Measurements from ENCODE around the gene GJB5. TPM values are rescaled to one million over a fixed set of nuclear protein-coding genes. Genes with fewer than 3 reads are reported as not detected.

The GJB5 gene
- total RNA-seq (2021): 18.1 and 20.0 TPM in 2 replicates
- percentile 55 among the genes with signal in this experiment for Bru-seq, nascent RNA
- percentile 65 among the genes with signal in this experiment for BruChase-seq, experiment 1, labeled RNA remaining after a 2-hour chase
- percentile 81 among the genes with signal in this experiment for BruChase-seq, experiment 2, labeled RNA remaining after a 6-hour chase
- long read RNA-seq, transcript GJB5-201 (2 exons, 1,355 nt): major isoform, 31 of 38 reads
- long read RNA-seq, partial matches to known transcripts: 6 of 38 reads
- long read RNA-seq, other reads (novel, unspliced or antisense): 1 of 38 reads

DNA sequence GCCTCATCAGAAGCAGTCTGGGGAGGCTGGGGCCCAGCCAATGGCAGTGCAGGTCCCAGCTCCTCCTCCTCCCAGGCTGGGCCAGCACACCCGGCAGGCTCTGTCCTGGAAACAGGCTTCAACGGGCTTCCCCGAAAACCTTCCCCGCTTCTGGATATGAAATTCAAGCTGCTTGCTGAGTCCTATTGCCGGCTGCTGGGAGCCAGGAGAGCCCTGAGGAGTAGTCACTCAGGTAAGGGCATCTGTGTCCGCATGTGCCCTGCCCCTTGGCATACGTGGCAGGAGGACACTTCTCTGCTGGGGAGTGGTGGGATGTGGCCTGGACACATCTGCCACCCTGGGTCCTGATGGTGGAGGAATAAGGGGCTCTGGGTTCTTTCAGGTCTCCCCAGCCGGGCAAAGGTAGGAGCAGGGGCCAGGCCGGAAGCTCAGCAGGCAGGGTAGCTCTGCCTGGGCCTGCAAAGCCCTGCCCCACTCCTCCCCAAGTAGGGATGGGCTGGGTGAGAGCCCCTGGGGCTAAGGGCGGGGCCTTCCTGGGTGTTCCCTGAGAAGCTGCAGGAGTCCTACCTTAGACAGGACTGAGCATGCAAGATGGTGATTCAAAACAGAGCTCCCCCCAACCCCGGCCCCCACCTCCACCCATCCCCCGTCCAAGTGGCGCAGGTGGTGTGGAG, at the start of gene GJB5:
GJB5 (plus strand) TSS at position 84 of the 674 bp plus-strand sequence. CDS start 2,284 bp downstream, outside the sequence.
- H3K4me3 ChIP-seq: peak within 1 kb of the TSS; percentile 52
- peaks cover 47% of the 10 kb centered on the region for H3K4me1 ChIP-seq (replicated peaks; ENCODE audit: insufficient read depth)
- H3K79me2 ChIP-seq (ENCODE audit: low read depth): peaks cover 13% of the 10 kb centered on the region; the same call in 1 of the 2 replicates
- no peak for TF ChIP-seq EZH2 (IDR thresholded peaks at IDR 0.05; ENCODE audit: low read depth)
- TF ChIP-seq, protein P1, sequence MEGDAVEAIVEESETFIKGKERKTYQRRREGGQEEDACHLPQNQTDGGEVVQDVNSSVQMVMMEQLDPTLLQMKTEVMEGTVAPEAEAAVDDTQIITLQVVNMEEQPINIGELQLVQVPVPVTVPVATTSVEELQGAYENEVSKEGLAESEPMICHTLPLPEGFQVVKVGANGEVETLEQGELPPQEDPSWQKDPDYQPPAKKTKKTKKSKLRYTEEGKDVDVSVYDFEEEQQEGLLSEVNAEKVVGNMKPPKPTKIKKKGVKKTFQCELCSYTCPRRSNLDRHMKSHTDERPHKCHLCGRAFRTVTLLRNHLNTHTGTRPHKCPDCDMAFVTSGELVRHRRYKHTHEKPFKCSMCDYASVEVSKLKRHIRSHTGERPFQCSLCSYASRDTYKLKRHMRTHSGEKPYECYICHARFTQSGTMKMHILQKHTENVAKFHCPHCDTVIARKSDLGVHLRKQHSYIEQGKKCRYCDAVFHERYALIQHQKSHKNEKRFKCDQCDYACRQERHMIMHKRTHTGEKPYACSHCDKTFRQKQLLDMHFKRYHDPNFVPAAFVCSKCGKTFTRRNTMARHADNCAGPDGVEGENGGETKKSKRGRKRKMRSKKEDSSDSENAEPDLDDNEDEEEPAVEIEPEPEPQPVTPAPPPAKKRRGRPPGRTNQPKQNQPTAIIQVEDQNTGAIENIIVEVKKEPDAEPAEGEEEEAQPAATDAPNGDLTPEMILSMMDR (conservative IDR thresholded peaks at IDR 0.05): no peak
- H3K9me2 ChIP-seq (ENCODE audit: insufficient read depth): no peaks in the 10 kb centered on the region
- no peaks in the 10 kb centered on the region; the same call in 1 of the 2 replicates for H3K9me3 ChIP-seq (ENCODE audit: insufficient read depth, low read depth)
- peak within 1 kb of the TSS; percentile 81 for H3K27ac ChIP-seq
- H3K36me3 ChIP-seq (ENCODE audit: low read depth): no peaks in the 10 kb centered on the region
- ChIA-PET POLR2A (ENCODE audit: unreplicated experiment) (interaction anchor here (0.6 to 1.8 kb wide), 7 partner anchors 13 to 111 kb away, joined by 3 to 27 read pairs (median 9); partner anchors contain the start of gene GJB3), CTCF (interaction anchor here (0.6 to 1.3 kb wide), 7 partner anchors 12 to 468 kb away, joined by 3 to 9 read pairs (median 4); partner anchors contain the start of gene GJB3)
- intact Hi-C loops (cut with micrococcal nuclease; ENCODE audit: unreplicated experiment): loop anchor here (1.0 kb wide), 1 partner anchor 96 kb away; no protein-coding TSS in a partner anchor
- no TSS peak for BruUV-seq (replicated peaks)
- H3K27me3 ChIP-seq (ENCODE audit: insufficient read depth, low read depth): no peaks in the 10 kb centered on the region
- peak within 1 kb of the TSS; percentile 84 for H3K4me2 ChIP-seq
- DNase-seq: peak; percentile 83 to 87
- H2AFZ ChIP-seq: peak within 1 kb of the TSS; percentile 70
- peaks cover 11% of the 10 kb centered on the region; the same call in 1 of the 2 replicates for H3F3A ChIP-seq (ENCODE audit: insufficient read depth, low read depth)
- H4K20me1 ChIP-seq (ENCODE audit: insufficient read depth): no peaks in the 10 kb centered on the region

DNA sequence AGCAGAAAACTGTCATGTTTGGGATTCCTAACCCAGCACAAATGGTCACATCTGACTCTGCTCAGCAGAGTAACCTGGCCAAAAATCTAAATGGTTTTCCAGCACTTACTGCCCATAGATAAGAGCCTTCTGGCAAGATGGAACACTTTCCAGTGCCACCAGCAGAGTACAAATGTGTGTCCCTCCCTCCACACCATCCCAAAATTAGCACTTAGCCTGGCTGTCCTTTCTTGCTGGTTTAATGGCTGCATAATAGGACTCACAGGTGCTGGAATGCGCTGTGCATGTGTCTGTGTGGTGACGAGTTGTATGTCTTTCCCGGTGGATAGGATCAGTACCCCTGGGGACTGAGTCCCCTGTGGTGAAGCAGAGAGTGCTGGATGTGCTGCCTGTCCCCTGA, 49.8 kb upstream of the GJB5 start:
- intact Hi-C loops (cut with micrococcal nuclease; ENCODE audit: unreplicated experiment): no loop called here
- Histone ChIP-seq H3K36me3 (ENCODE audit: low read depth) (no peaks in the 10 kb centered on the region), H4K20me1 (ENCODE audit: insufficient read depth) (no peaks in the 10 kb centered on the region), H3F3A (ENCODE audit: insufficient read depth, low read depth) (no peaks in the 10 kb centered on the region), H3K4me2 (no peak overlapping the region), H3K9me2 (ENCODE audit: insufficient read depth) (no peaks in the 10 kb centered on the region; the same call in 1 of the 2 replicates), H2AFZ (no peak overlapping the region), H3K27ac (no peak overlapping the region), H3K79me2 (ENCODE audit: low read depth) (no peaks in the 10 kb centered on the region), H3K4me3 (no peak overlapping the region), H3K4me1 (replicated peaks; ENCODE audit: insufficient read depth) (no peaks in the 10 kb centered on the region), H3K27me3 (ENCODE audit: insufficient read depth, low read depth) (peaks cover 89% of the 10 kb centered on the region), H3K9me3 (ENCODE audit: insufficient read depth, low read depth) (no peaks in the 10 kb centered on the region)
- no TSS peak for BruUV-seq (replicated peaks)
- POLR2A ChIA-PET (ENCODE audit: unreplicated experiment): no interaction called here
- CTCF ChIA-PET: no interaction called here
- TF ChIP-seq, protein P1 (conservative IDR thresholded peaks at IDR 0.05): no peak
- no peak for TF ChIP-seq EZH2 (IDR thresholded peaks at IDR 0.05; ENCODE audit: low read depth)
- no peak for DNase-seq

DNA sequence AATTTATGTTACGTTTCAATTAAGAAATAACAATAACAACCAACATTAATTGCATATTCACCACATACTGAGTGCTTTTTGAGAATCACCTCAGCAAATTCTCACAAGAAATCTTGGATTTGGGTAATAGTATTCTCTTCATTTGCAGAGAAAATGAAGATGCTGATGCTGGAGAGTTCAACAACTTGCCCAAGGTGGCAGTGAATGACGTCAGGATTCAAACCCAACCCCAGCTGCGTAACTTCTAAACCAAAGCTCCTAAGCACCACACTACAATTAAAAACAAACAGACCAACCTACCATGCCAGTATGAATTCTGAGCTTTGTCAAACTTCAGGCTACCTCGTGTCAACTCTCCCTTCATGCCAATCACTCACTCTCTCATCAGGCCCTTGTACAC, 46.7 kb upstream of the GJB5 start:
- ChIA-PET CTCF (no interaction called here), POLR2A (ENCODE audit: unreplicated experiment) (no interaction called here)
- Histone ChIP-seq H3K9me2 (ENCODE audit: insufficient read depth) (no peaks in the 10 kb centered on the region; the same call in 1 of the 2 replicates), H3K79me2 (ENCODE audit: low read depth) (no peaks in the 10 kb centered on the region), H2AFZ (no peak overlapping the region), H3K27ac (no peak overlapping the region), H3K27me3 (ENCODE audit: insufficient read depth, low read depth) (peaks cover 58% of the 10 kb centered on the region), H3F3A (ENCODE audit: insufficient read depth, low read depth) (no peaks in the 10 kb centered on the region), H3K4me1 (replicated peaks; ENCODE audit: insufficient read depth) (no peaks in the 10 kb centered on the region), H3K9me3 (ENCODE audit: insufficient read depth, low read depth) (no peaks in the 10 kb centered on the region), H4K20me1 (ENCODE audit: insufficient read depth) (no peaks in the 10 kb centered on the region), H3K4me2 (no peak overlapping the region), H3K36me3 (ENCODE audit: low read depth) (no peaks in the 10 kb centered on the region), H3K4me3 (no peak overlapping the region)
- DNase-seq: no peak
- intact Hi-C loops (cut with micrococcal nuclease; ENCODE audit: unreplicated experiment): no loop called here
- TF ChIP-seq, protein P1 (conservative IDR thresholded peaks at IDR 0.05): no peak
- no peak for TF ChIP-seq EZH2 (IDR thresholded peaks at IDR 0.05; ENCODE audit: low read depth)
- BruUV-seq (replicated peaks): no TSS peak
